ENCODE measurements around the gene YOD1.

YOD1 gene

DNA sequence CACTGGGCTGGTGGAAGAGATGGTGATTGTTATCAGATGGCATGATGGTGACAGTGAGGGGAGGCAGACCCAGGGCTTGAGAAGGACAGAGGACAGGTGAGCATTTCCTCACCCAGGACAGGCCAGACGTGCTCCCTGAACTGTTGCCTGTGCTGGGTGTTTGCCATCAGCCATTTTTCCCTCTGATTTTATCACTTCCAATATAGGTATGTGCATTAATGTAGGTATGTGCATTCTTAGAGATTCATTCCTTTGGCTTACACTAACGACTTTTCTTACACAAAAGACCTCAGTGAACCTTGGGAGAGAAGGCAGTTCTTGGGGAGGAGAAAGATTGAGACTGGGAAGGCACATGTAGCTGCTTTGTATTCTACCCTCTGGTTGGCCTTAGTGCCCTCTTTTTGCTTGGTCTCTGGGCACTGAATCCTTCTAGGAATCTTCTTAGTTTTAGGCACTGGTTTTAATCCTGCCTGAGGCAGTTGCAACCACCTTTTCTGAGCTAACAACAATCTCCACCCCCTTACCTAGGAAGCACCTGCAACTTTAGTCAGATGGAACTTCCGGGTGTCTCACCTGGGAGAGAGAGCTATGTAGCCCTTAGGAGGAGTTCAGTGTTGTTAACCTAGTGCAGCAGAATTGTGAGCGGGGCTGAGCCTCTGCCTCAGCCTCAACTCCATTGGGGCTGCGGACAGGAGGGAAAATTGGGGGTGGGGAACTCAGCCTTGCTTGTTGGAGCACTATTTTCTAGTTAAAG, 49.3 kb downstream of the YOD1 start:
- TF ChIP-seq, protein P1, sequence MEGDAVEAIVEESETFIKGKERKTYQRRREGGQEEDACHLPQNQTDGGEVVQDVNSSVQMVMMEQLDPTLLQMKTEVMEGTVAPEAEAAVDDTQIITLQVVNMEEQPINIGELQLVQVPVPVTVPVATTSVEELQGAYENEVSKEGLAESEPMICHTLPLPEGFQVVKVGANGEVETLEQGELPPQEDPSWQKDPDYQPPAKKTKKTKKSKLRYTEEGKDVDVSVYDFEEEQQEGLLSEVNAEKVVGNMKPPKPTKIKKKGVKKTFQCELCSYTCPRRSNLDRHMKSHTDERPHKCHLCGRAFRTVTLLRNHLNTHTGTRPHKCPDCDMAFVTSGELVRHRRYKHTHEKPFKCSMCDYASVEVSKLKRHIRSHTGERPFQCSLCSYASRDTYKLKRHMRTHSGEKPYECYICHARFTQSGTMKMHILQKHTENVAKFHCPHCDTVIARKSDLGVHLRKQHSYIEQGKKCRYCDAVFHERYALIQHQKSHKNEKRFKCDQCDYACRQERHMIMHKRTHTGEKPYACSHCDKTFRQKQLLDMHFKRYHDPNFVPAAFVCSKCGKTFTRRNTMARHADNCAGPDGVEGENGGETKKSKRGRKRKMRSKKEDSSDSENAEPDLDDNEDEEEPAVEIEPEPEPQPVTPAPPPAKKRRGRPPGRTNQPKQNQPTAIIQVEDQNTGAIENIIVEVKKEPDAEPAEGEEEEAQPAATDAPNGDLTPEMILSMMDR (conservative IDR thresholded peaks at IDR 0.05; ENCODE audit: low read length) = no peak
- DNase-seq (ENCODE audit: low read depth) = no peak
- no peak overlapping the region for H3K4me3 ChIP-seq (ENCODE audit: low read length)

DNA sequence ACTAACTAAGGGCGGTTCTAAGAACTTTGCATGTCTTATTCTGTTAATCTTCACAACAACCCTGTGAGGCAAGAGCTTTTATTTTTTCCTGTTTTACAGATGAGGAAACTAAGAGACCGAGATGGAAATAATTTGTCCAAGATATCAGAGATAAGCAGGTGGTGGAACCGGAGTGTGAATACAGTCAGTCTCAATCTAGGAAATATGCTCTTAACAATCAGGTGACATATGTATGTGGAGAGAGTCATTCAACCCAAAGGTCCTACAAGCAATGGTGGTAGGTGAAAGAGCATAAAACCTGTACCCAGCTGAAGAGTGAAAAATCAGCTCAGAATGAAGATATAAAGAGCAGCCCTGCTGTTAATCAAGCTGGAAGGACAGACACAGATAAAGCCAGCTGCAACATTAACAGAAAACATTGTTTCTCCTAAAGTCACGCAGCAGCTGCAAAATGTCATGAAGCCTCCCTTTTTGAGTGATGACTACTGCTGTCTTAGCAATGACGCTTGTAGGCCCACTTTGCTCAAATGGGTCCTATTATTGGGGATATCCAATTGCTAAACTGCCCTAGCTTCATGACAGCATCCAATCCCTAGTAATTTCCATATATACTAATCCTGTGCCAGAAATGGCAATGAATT, 50.2 kb downstream of the YOD1 start:
- no peak for DNase-seq (ENCODE audit: low read depth)
- no peak overlapping the region for H3K4me3 ChIP-seq (ENCODE audit: low read length)
- TF ChIP-seq, protein P1 (conservative IDR thresholded peaks at IDR 0.05; ENCODE audit: low read length) = no peak

DNA sequence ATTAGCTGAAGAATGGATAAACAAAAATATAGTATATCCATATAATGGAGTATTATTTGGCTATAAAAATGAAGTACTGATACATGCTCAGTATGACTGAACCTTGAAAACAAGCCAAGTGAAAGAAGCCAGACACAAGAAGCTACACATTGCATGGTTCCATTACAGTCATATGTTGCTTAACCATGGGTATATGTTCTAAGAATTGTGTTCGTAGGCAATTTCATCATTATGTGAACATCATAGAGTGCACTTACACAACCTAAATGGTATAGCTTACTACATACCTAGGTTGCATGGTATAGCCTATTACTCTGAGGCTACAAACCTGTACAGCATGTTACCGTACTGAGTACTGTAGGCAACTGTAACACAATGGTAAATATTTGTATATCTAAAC, 52.2 kb downstream of the YOD1 start:
- TF ChIP-seq, protein P1 (conservative IDR thresholded peaks at IDR 0.05; ENCODE audit: low read length) = no peak
- no peak for DNase-seq (ENCODE audit: low read depth)
- no peak overlapping the region for H3K4me3 ChIP-seq (ENCODE audit: low read length)

Data from AG10803 (cell line).